GM12878 (cell line): ENCODE data around the gene ALPP. TPM values are rescaled to one million over a fixed set of nuclear protein-coding genes. Genes with fewer than 3 reads are reported as not detected.

Experiments
- ATAC-seq: fragments of 200-7000 bp; cut with Tn5 transposase; 3 replicates; pipeline ENCODE4 v1.9.1; 2020; ENCODE audit warnings: mild to moderate bottlenecking, moderate library complexity
- BruUV-seq: library from RNA; stranded (reverse); fragments of 400-500 nt; replicated peaks from 2 replicates; lab custom pipeline; 2021; lab: Mats Ljungman, UMichigan
- CTCF ChIA-PET: fragments of 300-600 bp; sonication (Branson Sonifier 250); formaldehyde crosslinking; extraction: SDS; loops from one replicate; lab custom pipeline; 2021; ENCODE audit warnings: inconsistent platforms; lab: Yijun Ruan, JAX
- POLR2A ChIA-PET: fragments of 350-600 bp; formaldehyde crosslinking; extraction: SDS; loops from one replicate; lab custom pipeline; 2021; ENCODE audit warnings: inconsistent platforms; lab: Charles Lee
- RAD21 ChIA-PET: fragments of 300-600 bp; sonication (Branson Sonifier 250); formaldehyde crosslinking; loops from one replicate; lab custom pipeline; 2023; ENCODE audit warnings: antibody characterized with exemption; ENCODE audit not compliant: unreplicated experiment; lab: Charles Lee
- SMC1A ChIA-PET: fragments of 300-600 bp; sonication (Branson Sonifier 250); formaldehyde crosslinking; loops from one replicate; lab custom pipeline; 2023; ENCODE audit not compliant: unreplicated experiment, uncharacterized antibody; lab: Charles Lee
- DNase-seq: peaks from one replicate; pipeline ENCODE4 v3.0.0-alpha.2; 2011; ENCODE audit warnings: low read depth, low spot score
- FAIRE-seq: peaks from 3 replicates; lab custom pipeline; 2011; peaks lifted over from hg19 to GRCh38; lab: Jason Lieb, UNC
- H2AFZ ChIP-seq: 2 replicates; pipeline ENCODE4 v1.6.0; 2011; ENCODE audit warnings: low read depth, low read length, control low read depth; ENCODE audit not compliant: control insufficient read depth
- H3K27ac ChIP-seq: 2 replicates; pipeline ENCODE4 v1.5.1; 2011; ENCODE audit warnings: control low read depth; ENCODE audit not compliant: control insufficient read depth, insufficient read depth
- H3K27me3 ChIP-seq, 2 experiments: replicated peaks in 1 of 2; 2 replicates each; pipeline versions ENCODE4 v1.6.0 to v1.6.1; 2011; ENCODE audit warnings: low read length in 1 of 2; ENCODE audit not compliant: control insufficient read depth in 2 of 2, insufficient read depth in 2 of 2
- H3K36me3 ChIP-seq, 2 experiments: 2 replicates each; pipeline ENCODE4 v1.5.1; 2011; ENCODE audit warnings: low read length in 1 of 2; ENCODE audit not compliant: control insufficient read depth in 2 of 2, insufficient read depth in 2 of 2
- H3K4me1 ChIP-seq: 2 replicates; pipeline ENCODE4 v1.6.1; 2011; ENCODE audit warnings: mild to moderate bottlenecking, low read length, moderate library complexity, mixed read lengths; ENCODE audit not compliant: control insufficient read depth, insufficient read depth
- H3K4me2 ChIP-seq: 2 replicates; pipeline ENCODE4 v1.6.0; 2011; ENCODE audit warnings: control low read depth; ENCODE audit not compliant: control insufficient read depth, insufficient read depth
- H3K4me3 ChIP-seq: fragments of 200-600 bp; sonication (generic); 2 replicates; pipeline ENCODE4 v1.5.1; 2016
- H3K79me2 ChIP-seq: 2 replicates; pipeline ENCODE4 v1.6.0; 2011; ENCODE audit warnings: low read length; ENCODE audit not compliant: control insufficient read depth, insufficient read depth
- H3K9ac ChIP-seq: 2 replicates; pipeline ENCODE4 v1.8.0; 2011; ENCODE audit warnings: low read length, control low read depth, mixed read lengths; ENCODE audit not compliant: control insufficient read depth, insufficient read depth
- H3K9me3 ChIP-seq: replicated peaks from 3 replicates; pipeline ENCODE4 v1.5.1; 2011; ENCODE audit warnings: mild to moderate bottlenecking, low read length; ENCODE audit not compliant: control insufficient read depth, insufficient read depth
- H4K20me1 ChIP-seq: 2 replicates; pipeline ENCODE4 v1.6.0; 2011; ENCODE audit not compliant: control insufficient read depth, insufficient read depth
- ASH2L ChIP-seq: fragments of 300-600, 200-600 bp; sonication (generic); IDR thresholded peaks from 2 replicates; pipeline ENCODE4 v1.6.1; 2017; ENCODE audit warnings: low read depth, mild to moderate bottlenecking, borderline replicate concordance
- CBX3 ChIP-seq: fragments of 200-600 bp; sonication (generic); IDR thresholded peaks from 2 replicates; pipeline ENCODE4 v1.6.1; 2016; ENCODE audit warnings: low read depth, borderline replicate concordance
- CEBPB ChIP-seq, 2 experiments: fragments of 150-350 bp in 1 of 2; IDR thresholded peaks; 2 replicates each; pipeline ENCODE4 v1.6.1; 2012 to 2014; ENCODE audit warnings: low read depth in 2 of 2, low read length in 2 of 2, borderline replicate concordance in 1 of 2, inconsistent platforms in 1 of 2
- EP300 ChIP-seq, 2 experiments: fragments of 150-350 bp in 1 of 2; IDR thresholded peaks; 2 replicates each; pipeline ENCODE4 v1.6.1; 2011 to 2012; ENCODE audit warnings: low read depth in 2 of 2, low read length in 2 of 2, borderline replicate concordance in 1 of 2, improper control_type of control experiment in 1 of 2, inconsistent platforms in 1 of 2; ENCODE audit not compliant: control insufficient read depth in 1 of 2
- FOXK2 ChIP-seq: fragments of 450-650 bp; IDR thresholded peaks from 2 replicates; pipeline ENCODE4 v1.6.1; 2017; ENCODE audit warnings: mild to moderate bottlenecking, moderate library complexity
- HDAC2 ChIP-seq: fragments of 200-600 bp; sonication (generic); IDR thresholded peaks from 2 replicates; pipeline ENCODE4 v1.6.1; 2017
- HSF1 ChIP-seq: fragments of 150-350 bp; IDR thresholded peaks from 2 replicates; pipeline ENCODE4 v1.6.1; 2014; ENCODE audit warnings: mild to moderate bottlenecking, low read depth, low read length
- IKZF2 ChIP-seq, 2 experiments: fragments of 450-650 bp; IDR thresholded peaks; 2 replicates each; pipeline ENCODE4 v1.6.1; 2017; ENCODE audit warnings: mild to moderate bottlenecking in 2 of 2, moderate library complexity in 2 of 2
- IRF5 ChIP-seq: fragments of 450-650 bp; IDR thresholded peaks from 2 replicates; pipeline ENCODE4 v1.6.1; 2017; ENCODE audit warnings: borderline replicate concordance
- JUND ChIP-seq: IDR thresholded peaks from 2 replicates; pipeline ENCODE4 v1.6.1; 2012; ENCODE audit warnings: low read depth, mild to moderate bottlenecking, low read length, improper control_type of control experiment, moderate library complexity
- LARP7 ChIP-seq: fragments of 450-650 bp; IDR thresholded peaks from 2 replicates; pipeline ENCODE4 v1.6.1; 2017; ENCODE audit warnings: mild to moderate bottlenecking
- PBX3 ChIP-seq: IDR thresholded peaks from 2 replicates; pipeline ENCODE4 v1.6.1; 2011; ENCODE audit warnings: mild to moderate bottlenecking, low read depth, low read length, moderate library complexity; ENCODE audit not compliant: insufficient replicate concordance
- POLR2AphosphoS2 ChIP-seq: IDR thresholded peaks from 2 replicates; pipeline ENCODE4 v1.6.1; 2011; ENCODE audit warnings: low read depth, mild to moderate bottlenecking, low read length, improper control_type of control experiment, moderate library complexity
- SRF ChIP-seq, 2 experiments: IDR thresholded peaks; 2 replicates each; pipeline ENCODE4 v1.6.1; 2011; ENCODE audit warnings: low read depth in 2 of 2, low read length in 2 of 2, mild to moderate bottlenecking in 1 of 2, moderate library complexity in 1 of 2
- ZBTB4 ChIP-seq: fragments of 450-650 bp; formaldehyde crosslinking; IDR thresholded peaks from 2 replicates; pipeline ENCODE4 v1.4.0; 2022; ENCODE audit warnings: mild to moderate bottlenecking, moderate library complexity
- ZNF24 ChIP-seq: fragments of 450-650 bp; IDR thresholded peaks from 2 replicates; pipeline ENCODE4 v1.6.1; 2017; ENCODE audit warnings: antibody characterized with exemption, mild to moderate bottlenecking
- WGBS: methylation state at CpG from one replicate; pipeline ENCODE4 v1.1.6; 2016; ENCODE audit warnings: low lambda C conversion rate; ENCODE audit not compliant: insufficient replicate concordance, insufficient coverage; ENCODE audit errors: missing lambda C conversion rate; 5-methylcytosine and 5-hydroxymethylcytosine counted together
- in situ Hi-C: fragments of 300-500 bp; cut with MboI; formaldehyde crosslinking; loops from 9 replicates; pipeline ENCODE4 v1.14.3; 2018; ENCODE audit warnings: mixed read lengths
- intact Hi-C: fragments of 100-400 bp; cut with micrococcal nuclease; formaldehyde crosslinking; loops from one replicate; pipeline ENCODE4 v1.14.2; 2022; ENCODE audit not compliant: unreplicated experiment
- polyA plus RNA-seq, 11 experiments: library from polyadenylated mRNA; depleted of rRNA in 4 of 11; unstranded in 6 of 11; stranded (reverse) in 5 of 11; fragments of >200 nt; fragmentation: Nextera tagmentation in 4 of 11; fragmentation: Illumina TruSeq in 1 of 11; extraction: Ambion mirVana in 4 of 11; extraction: Trizol in 1 of 11; gene quantifications; 1 replicate in 1 of 11; 2 replicates in 10 of 11; pipeline versions ENCODE4 v1.2.1 to v1.2.3, GENCODE V29; 2011 to 2016; ENCODE audit warnings: inconsistent platforms in 2 of 11, missing spikeins in 2 of 11, low read depth in 1 of 11
- total RNA-seq, 4 experiments: library from RNA; depleted of rRNA in 3 of 4; stranded (reverse); fragments of >200 nt in 3 of 4; fragmentation: Illumina TruSeq in 1 of 4; extraction: Trizol in 1 of 4; gene quantifications; 2 replicates each; pipeline versions ENCODE4 v1.2.1 to v1.2.3, GENCODE V29; 2013 to 2021

ALPP gene
- total and polyA plus RNA-seq, 10 of the 15 experiments (the other 5 are each of a cell fraction or from before 2014, with no cell fraction given) = 0.21 TPM; not detected in 9

- no peak for TF ChIP-seq FOXK2
- no peak for TF ChIP-seq JUND
- no peak for TF ChIP-seq CBX3
- no peak for TF ChIP-seq POLR2AphosphoS2
- no peak for TF ChIP-seq ZBTB4 (CRISPR knock-in tag)
These were observed 38.9 kb downstream of the ALPP start (continued) for GRCh38 chr2:232417489-232417888.

GRCh38 chr2:232418056-232418455 lies 39.5 kb downstream of the ALPP start:
- Histone ChIP-seq H3K36me3 (no peaks in the 10 kb centered on the region), H4K20me1 (no peaks in the 10 kb centered on the region), H3K27ac (no peak overlapping the region), H2AFZ (no peak overlapping the region), H3K27me3 (peaks cover 8 to 11% of the 10 kb centered on the region in 2 experiments; a peak in 3 of 4 replicates), H3K9ac (no peak overlapping the region), H3K9me3 (no peaks in the 10 kb centered on the region; the same call in 2 of the 3 replicates), H3K79me2 (no peaks in the 10 kb centered on the region), H3K4me1 (0 out of 2 replicates have a peak, but pooled peaks cover under 1% of the 10 kb centered on the region), H3K4me2 (no peak overlapping the region), H3K4me3 (no peak overlapping the region)
- WGBS = 31% methylated on average over 6 of the region's 6 CpGs
- POLR2A ChIA-PET = no interaction called here
- ATAC-seq = no peak
- RAD21 ChIA-PET = no interaction called here
- DNase-seq = no peak
- CTCF ChIA-PET = interaction anchor here (0.8 kb wide), 1 partner anchor 21 kb away, joined by 3 read pairs; no protein-coding TSS in a partner anchor
- in situ Hi-C loops (no loop called here), intact Hi-C loops (no loop called here)
- no peak for FAIRE-seq
- BruUV-seq = no TSS peak
- SMC1A ChIA-PET = no interaction called here
- no peak for TF ChIP-seq CEBPB (IDR thresholded peaks at IDR 0.05; ENCODE audit: borderline replicate concordance in 1 of 2, low read depth in 2 of 2, low read length in 2 of 2)
- no peak for TF ChIP-seq JUND
- no peak for TF ChIP-seq EP300 (IDR thresholded peaks at IDR 0.05; ENCODE audit: borderline replicate concordance in 1 of 2, control insufficient read depth in 1 of 2, low read depth in 2 of 2, low read length in 2 of 2)
- no peak for TF ChIP-seq PBX3
- no peak for TF ChIP-seq LARP7
- TF ChIP-seq IRF5 = no peak
- TF ChIP-seq IKZF2 (IDR thresholded peaks at IDR 0.05) = no peak
- no peak for TF ChIP-seq SRF (IDR thresholded peaks at IDR 0.05; ENCODE audit: low read depth in 2 of 2, low read length in 2 of 2)
- TF ChIP-seq POLR2AphosphoS2 = no peak
- TF ChIP-seq HSF1 = no peak
- no peak for TF ChIP-seq ZNF24
- no peak for TF ChIP-seq ASH2L
- no peak for TF ChIP-seq HDAC2
